ENCODE data around the gene PDK3. TPM values are rescaled to one million over a fixed set of nuclear protein-coding genes. Genes with fewer than 3 reads are reported as not detected.

PDK3 gene
- total RNA-seq, 1 experiment from 2014 or later: 9.6 TPM

- POLR2A ChIA-PET: no interaction called here
- Histone ChIP-seq H3K9ac (ENCODE audit: low read length) (no peak overlapping the region), H3K4me1 (ENCODE audit: control insufficient read depth in 1 of 2, insufficient read depth in 2 of 2, low read length in 2 of 2) (no peaks in the 10 kb centered on the region), H3K4me3 (replicated peaks in 1 of 2; ENCODE audit: low read depth in 1 of 2, low read length in 2 of 2) (no peak overlapping the region), H3K27me3 (ENCODE audit: insufficient read depth, low read length) (no peaks in the 10 kb centered on the region), H3K9me2 (ENCODE audit: insufficient read depth) (no peaks in the 10 kb centered on the region), H3K9me3 (ENCODE audit: control insufficient read depth in 1 of 2, insufficient read depth in 1 of 2, low read depth in 1 of 2, low read length in 2 of 2) (no peaks in the 10 kb centered on the region), H3K36me3 (ENCODE audit: control insufficient read depth in 1 of 2, insufficient read depth in 2 of 2, low read length in 2 of 2) (no peaks in the 10 kb centered on the region), H3K79me2 (ENCODE audit: insufficient read depth, low read length) (no peaks in the 10 kb centered on the region), H4K20me1 (ENCODE audit: insufficient read depth) (no peaks in the 10 kb centered on the region), H2AFZ (ENCODE audit: low read depth, low read length, poor library complexity, severe bottlenecking) (no peak overlapping the region), H3K4me2 (ENCODE audit: low read length) (no peak overlapping the region), H3K27ac (ENCODE audit: low read depth, low read length) (no peak overlapping the region)
- no TSS peak for BruUV-seq (replicated peaks)
- intact Hi-C loops (cut with micrococcal nuclease): no loop called here
- RAD21 ChIA-PET (ENCODE audit: low non-redundant PET in 1 of 2, low total read pairs in 2 of 2, uncharacterized antibody in 2 of 2, unreplicated experiment in 2 of 2): no interaction called here
- TF ChIP-seq ATF3 (IDR thresholded peaks at IDR 0.05) (no peak), EGR1 (IDR thresholded peaks at IDR 0.05; ENCODE audit: low read depth) (no peak), YY1 (IDR thresholded peaks at IDR 0.05; ENCODE audit: extremely low read depth, insufficient replicate concordance, low read depth, low read length) (no peak), JUND (IDR thresholded peaks at IDR 0.05) (no peak), POLR2AphosphoS5 (IDR thresholded peaks at IDR 0.05; ENCODE audit: low read depth, low read length) (no peak), RAD21 (IDR thresholded peaks at IDR 0.05; ENCODE audit: low read depth) (no peak), ZBTB33 (IDR thresholded peaks at IDR 0.05; ENCODE audit: extremely low read depth, insufficient replicate concordance, low read length) (no peak), SP1 (IDR thresholded peaks at IDR 0.05; ENCODE audit: low read depth) (no peak), ELF1 (IDR thresholded peaks at IDR 0.05; ENCODE audit: borderline replicate concordance, low read depth) (no peak), TCF7L2 (IDR thresholded peaks at IDR 0.05; ENCODE audit: borderline replicate concordance, extremely low read depth, insufficient read depth, insufficient read length) (no peak), ZFX (IDR thresholded peaks at IDR 0.05) (no peak)
- DNase-seq (ENCODE audit: low read depth, low spot score): no peak
- CTCF ChIA-PET: no interaction called here
- ATAC-seq: no peak
Observed at GRCh38 chrX:24443918-24444317, 21.2 kb upstream of the PDK3 start.

Data from HCT116 (cell line).